Trophoblast cell (in vitro differentiated cells and primary cell): ENCODE results near the gene CASP1.
"Not testable (repeated sequence)": the region's sequence is repeated elsewhere in the genome, so short reads cannot be mapped to it uniquely, and the experiment has no call there.

Experiments
- DNase-seq, 2 donors: peaks; one replicate each; pipeline ENCODE4 v3.0.0-alpha.2; 2016
- H2AFZ ChIP-seq: 2 replicates; pipeline ENCODE4 v1.6.1; 2013; ENCODE audit warnings: low read length, moderate library complexity, mild to moderate bottlenecking; ENCODE audit not compliant: insufficient read depth, poor library complexity
- H2AK5ac ChIP-seq: 2 replicates; pipeline ENCODE4 v1.6.1; 2013; ENCODE audit warnings: mild to moderate bottlenecking, low read length
- H2BK120ac ChIP-seq: 2 replicates; pipeline ENCODE4 v1.6.1; 2013; ENCODE audit warnings: low read length, mild to moderate bottlenecking, moderate library complexity; ENCODE audit not compliant: insufficient read depth, poor library complexity
- H2BK12ac ChIP-seq: 2 replicates; pipeline ENCODE4 v1.6.1; 2013; ENCODE audit warnings: mild to moderate bottlenecking, low read length, moderate library complexity
- H2BK5ac ChIP-seq: 2 replicates; pipeline ENCODE4 v1.6.1; 2013; ENCODE audit warnings: low read length, low read depth, moderate library complexity, mild to moderate bottlenecking; ENCODE audit not compliant: poor library complexity
- H3K14ac ChIP-seq: 2 replicates; pipeline ENCODE4 v1.6.1; 2013; ENCODE audit warnings: mild to moderate bottlenecking, low read length
- H3K18ac ChIP-seq: 2 replicates; pipeline ENCODE4 v1.6.1; 2013; ENCODE audit warnings: mild to moderate bottlenecking, low read length
- H3K23ac ChIP-seq: 2 replicates; pipeline ENCODE4 v1.6.1; 2013; ENCODE audit warnings: low read length
- H3K27ac ChIP-seq: 2 replicates; pipeline ENCODE4 v1.5.1; 2013; ENCODE audit warnings: low read depth, mild to moderate bottlenecking, inconsistent platforms, low read length, moderate library complexity
- H3K27me3 ChIP-seq: 2 replicates; pipeline ENCODE4 v1.6.1; 2013; ENCODE audit warnings: inconsistent platforms, mild to moderate bottlenecking, low read length, moderate library complexity; ENCODE audit not compliant: insufficient read depth
- H3K36me3 ChIP-seq, 2 experiments: 1 replicate in 1 of 2; 2 replicates in 1 of 2; pipeline ENCODE4 v1.6.1; 2013; ENCODE audit warnings: low read length in 2 of 2, mild to moderate bottlenecking in 2 of 2, moderate library complexity in 1 of 2; ENCODE audit not compliant: insufficient read depth in 2 of 2, control insufficient read depth in 1 of 2
- H3K4ac ChIP-seq: 2 replicates; pipeline ENCODE4 v1.6.1; 2013; ENCODE audit warnings: low read depth, mild to moderate bottlenecking, low read length, moderate library complexity
- H3K4me1 ChIP-seq, 2 experiments: 1 replicate in 1 of 2; 2 replicates in 1 of 2; pipeline ENCODE4 v1.6.1; 2013; ENCODE audit warnings: low read length in 2 of 2, mild to moderate bottlenecking in 2 of 2, moderate library complexity in 1 of 2; ENCODE audit not compliant: insufficient read depth in 2 of 2, control insufficient read depth in 1 of 2
- H3K4me2 ChIP-seq: 2 replicates; pipeline ENCODE4 v1.6.1; 2013; ENCODE audit warnings: inconsistent platforms, mild to moderate bottlenecking, low read length, moderate library complexity
- H3K4me3 ChIP-seq: 2 replicates; pipeline ENCODE4 v1.5.1; 2013; ENCODE audit warnings: mild to moderate bottlenecking, low read depth, low read length, inconsistent platforms
- H3K79me1 ChIP-seq: one replicate; pipeline ENCODE4 v1.6.1; 2013; ENCODE audit warnings: low read length
- H3K79me2 ChIP-seq: 2 replicates; pipeline ENCODE4 v1.6.1; 2013; ENCODE audit warnings: low read length, mild to moderate bottlenecking; ENCODE audit not compliant: control insufficient read depth, insufficient read depth, poor library complexity
- H3K9ac ChIP-seq: 2 replicates; pipeline ENCODE4 v1.6.1; 2013; ENCODE audit warnings: mild to moderate bottlenecking, low read length
- H3K9me3 ChIP-seq: 2 replicates; pipeline ENCODE4 v1.6.1; 2013; ENCODE audit warnings: low read depth, mild to moderate bottlenecking, control low read depth, inconsistent platforms, low read length; ENCODE audit not compliant: insufficient read depth
- H4K12ac ChIP-seq: 2 replicates; pipeline ENCODE4 v1.6.1; 2013; ENCODE audit warnings: low read depth, mild to moderate bottlenecking, low read length, moderate library complexity
- H4K8ac ChIP-seq: 2 replicates; pipeline ENCODE4 v1.6.1; 2013; ENCODE audit warnings: low read depth, mild to moderate bottlenecking, low read length, moderate library complexity
- H4K91ac ChIP-seq: one replicate; pipeline ENCODE4 v1.6.1; 2013; ENCODE audit warnings: low read depth, mild to moderate bottlenecking, low read length, moderate library complexity
- WGBS: extraction: QIAGEN DNeasy Blood & Tissue Kit; methylation state at CpG from one replicate; pipeline ENCODE4 v1.1.7; 2013; ENCODE audit warnings: missing lambda C conversion rate; ENCODE audit not compliant: insufficient read length, insufficient coverage; ENCODE audit errors: extremely low coverage; 5-methylcytosine and 5-hydroxymethylcytosine counted together

CASP1 gene

DNA sequence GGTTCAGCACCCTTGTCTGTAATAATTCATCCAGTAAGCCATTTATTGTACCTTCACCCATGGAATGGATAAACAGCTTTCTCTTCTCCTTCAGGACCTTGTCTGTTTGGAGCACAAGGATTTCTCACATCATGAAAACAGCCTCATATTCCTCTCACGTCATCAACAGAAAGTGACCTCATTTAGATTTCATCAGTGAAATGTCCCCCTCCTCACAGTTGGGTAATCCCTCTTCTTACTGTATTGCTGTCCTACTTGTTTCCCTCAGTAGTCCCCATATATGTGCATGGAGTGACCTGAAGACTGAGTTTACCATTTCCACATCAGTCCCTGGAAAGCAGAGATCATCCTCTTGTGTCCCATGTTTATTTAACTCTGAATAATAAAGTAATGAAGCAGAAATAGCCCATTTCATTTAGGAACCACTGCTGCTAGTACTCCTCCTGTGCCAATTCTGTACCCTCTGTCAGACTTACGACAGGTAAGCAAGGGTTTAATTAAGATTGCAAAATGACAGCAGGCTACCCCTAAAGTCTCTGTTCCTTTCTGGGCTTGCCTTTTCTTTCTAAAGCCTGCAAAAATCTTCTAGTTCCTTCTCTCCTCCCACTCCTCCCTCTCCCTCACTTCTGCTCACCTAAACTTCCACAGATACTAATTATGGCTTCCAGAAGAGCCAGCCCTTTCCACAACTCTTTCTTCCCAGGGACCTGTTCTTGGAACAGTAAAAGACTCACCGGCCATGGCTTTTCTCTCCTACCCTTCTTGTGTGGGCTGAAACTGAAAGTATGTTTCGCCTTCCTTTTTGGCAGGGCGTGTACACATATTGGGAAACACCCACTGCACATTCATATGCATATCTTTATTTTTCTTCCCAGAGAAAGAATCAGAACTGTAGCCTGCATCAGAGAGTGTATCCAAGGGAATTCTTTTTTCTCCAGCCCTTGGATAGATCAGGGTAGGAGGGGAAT is 9.9 kb upstream of the CASP1 start, which contains the start of gene CARD16:
TSS of gene CARD16 (minus strand) at position 779 of the 968 bp plus-strand sequence. CDS start at position 741, 38 bp downstream.
- H3K4ac ChIP-seq, H3K9ac ChIP-seq, H3K4me1 ChIP-seq, H2AK5ac ChIP-seq, H3K14ac ChIP-seq, H3K27me3 ChIP-seq, H3K79me2 ChIP-seq, H3K23ac ChIP-seq, H3K36me3 ChIP-seq, H3K9me3 ChIP-seq, H4K91ac ChIP-seq, H3K4me2 ChIP-seq, H4K8ac ChIP-seq, H3K4me3 ChIP-seq, H3K27ac ChIP-seq, H3K18ac ChIP-seq, H2AFZ ChIP-seq, H3K79me1 ChIP-seq: not testable (repeated sequence)
- Histone ChIP-seq H2BK120ac (peak within 1 kb of the TSS; percentile 60), H2BK12ac (peak within 1 kb of the TSS; percentile 49), H2BK5ac (peak within 1 kb of the TSS; percentile 40), H4K12ac (peak within 1 kb of the TSS; percentile 43)
- peak; percentile 8 to 40 for DNase-seq
- WGBS = no CpG with 5 or more reads among the region's 5 CpGs

DNA sequence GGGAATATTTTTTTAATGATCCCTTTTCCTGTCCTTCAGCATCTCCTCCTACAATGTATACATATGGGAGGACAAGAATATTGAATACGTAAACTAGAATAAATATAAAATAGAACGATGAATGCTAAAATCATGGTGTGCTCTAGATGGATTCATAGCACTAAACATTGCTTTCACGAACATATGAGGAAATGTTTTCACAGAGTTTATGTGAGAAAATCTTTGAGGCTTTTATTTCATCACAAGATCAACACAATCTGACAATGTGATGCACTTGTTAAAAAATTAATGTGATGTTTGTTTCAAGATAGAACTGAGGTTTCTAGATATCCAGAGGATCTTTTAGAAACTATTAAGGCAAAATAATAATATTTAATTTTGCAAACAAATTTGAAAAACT is 7.2 kb upstream of the CASP1 start:
- H2AK5ac ChIP-seq = no peak overlapping the region
- no peak for DNase-seq
- no peaks in the 10 kb centered on the region for H3K79me1 ChIP-seq
- no peaks in the 10 kb centered on the region for H3K27me3 ChIP-seq
- H3K79me2 ChIP-seq = no peaks in the 10 kb centered on the region
- H3K9ac ChIP-seq = no peak overlapping the region
- H3K14ac ChIP-seq = no peak overlapping the region
- H4K91ac ChIP-seq = no peak overlapping the region
- peaks cover 0 to 2% of the 10 kb centered on the region in 2 experiments for H3K4me1 ChIP-seq
- H4K8ac ChIP-seq = no peak overlapping the region
- H3K4me2 ChIP-seq = no peak overlapping the region
- H3K4me3 ChIP-seq = no peak overlapping the region
- H2BK120ac ChIP-seq = no peak overlapping the region
- no peak overlapping the region for H2BK5ac ChIP-seq
- H3K4ac ChIP-seq = no peak overlapping the region
- H3K27ac ChIP-seq = no peak overlapping the region
- WGBS = no CpG with 5 or more reads among the region's 3 CpGs
- peaks cover 0 to 1% of the 10 kb centered on the region in 2 experiments for H3K36me3 ChIP-seq
- H2BK12ac ChIP-seq = no peak overlapping the region
- H3K9me3 ChIP-seq = no peaks in the 10 kb centered on the region
- no peak overlapping the region for H2AFZ ChIP-seq
- no peak overlapping the region for H3K23ac ChIP-seq
- H4K12ac ChIP-seq = no peak overlapping the region
- no peak overlapping the region for H3K18ac ChIP-seq

DNA sequence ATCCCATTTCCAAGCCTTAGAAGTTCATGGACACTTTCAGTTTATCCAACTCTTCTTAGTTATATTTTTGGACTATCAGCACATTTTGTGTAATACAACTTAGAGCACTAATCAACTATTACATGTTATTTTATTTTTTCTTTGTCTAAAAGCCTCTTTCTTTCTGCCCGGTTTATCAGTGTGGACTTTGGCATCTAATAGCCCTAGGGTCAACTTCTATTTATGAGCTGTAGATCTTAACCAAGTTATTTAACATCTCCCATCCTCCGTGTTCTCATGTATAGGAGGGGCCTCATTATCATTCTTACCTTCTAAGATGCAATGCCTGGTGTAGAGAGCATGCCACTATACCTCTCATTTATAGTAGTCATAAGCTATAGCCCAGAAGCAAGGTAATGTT is 5.8 kb upstream of the CASP1 start:
- H3K4me3 ChIP-seq = no peak overlapping the region
- H3K9me3 ChIP-seq = no peaks in the 10 kb centered on the region
- H3K27ac ChIP-seq = no peak overlapping the region
- no peak overlapping the region for H3K23ac ChIP-seq
- H3K4me1 ChIP-seq = peaks cover 0 to 2% of the 10 kb centered on the region in 2 experiments
- H4K91ac ChIP-seq = no peak overlapping the region
- no peak overlapping the region for H3K4me2 ChIP-seq
- no peak overlapping the region for H3K18ac ChIP-seq
- no peaks in the 10 kb centered on the region for H3K79me1 ChIP-seq
- no peak overlapping the region for H2BK12ac ChIP-seq
- H3K9ac ChIP-seq = no peak overlapping the region
- H3K36me3 ChIP-seq = no peaks in the 10 kb centered on the region
- no peak for DNase-seq
- no peak overlapping the region for H2BK120ac ChIP-seq
- H2AFZ ChIP-seq = no peak overlapping the region
- H4K12ac ChIP-seq = no peak overlapping the region
- no peak overlapping the region for H2AK5ac ChIP-seq
- H4K8ac ChIP-seq = no peak overlapping the region
- H3K79me2 ChIP-seq = no peaks in the 10 kb centered on the region
- WGBS = no CpG with 5 or more reads among the region's 2 CpGs
- H2BK5ac ChIP-seq = no peak overlapping the region
- H3K14ac ChIP-seq = no peak overlapping the region
- no peaks in the 10 kb centered on the region for H3K27me3 ChIP-seq
- no peak overlapping the region for H3K4ac ChIP-seq

DNA sequence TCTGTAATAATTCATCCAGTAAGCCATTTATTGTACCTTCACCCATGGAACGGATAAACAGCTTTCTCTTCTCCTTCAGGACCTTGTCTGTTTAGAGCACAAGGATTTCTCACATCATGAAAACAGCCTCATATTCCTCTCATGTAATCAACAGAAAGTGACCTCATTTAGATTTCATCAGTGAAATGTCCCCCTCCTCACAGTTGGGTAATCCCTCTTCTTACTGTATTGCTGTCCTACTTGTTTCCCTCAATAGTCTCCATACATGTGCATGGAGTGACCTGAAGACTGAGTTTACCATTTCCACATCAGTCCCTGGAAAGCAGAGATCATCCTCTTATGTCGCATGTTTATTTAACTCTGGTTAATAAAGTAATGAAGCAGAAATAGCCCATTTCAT is 556 bp downstream of the CASP1 start:
- not testable (repeated sequence) for H3K79me2 ChIP-seq

More for the DNA sequence above, 556 bp downstream of the CASP1 start:
- H2BK12ac ChIP-seq, H4K8ac ChIP-seq, H3K27ac ChIP-seq, H2BK5ac ChIP-seq, H4K12ac ChIP-seq, H3K23ac ChIP-seq, H3K79me1 ChIP-seq, H2AFZ ChIP-seq, H3K4me3 ChIP-seq, H3K27me3 ChIP-seq, H3K9ac ChIP-seq, H3K36me3 ChIP-seq, H3K18ac ChIP-seq, H3K4me1 ChIP-seq, H3K4ac ChIP-seq, H4K91ac ChIP-seq, H2BK120ac ChIP-seq, H3K9me3 ChIP-seq, H3K4me2 ChIP-seq, H2AK5ac ChIP-seq, DNase-seq, H3K14ac ChIP-seq: not testable (repeated sequence)
- no CpG with 5 or more reads among the region's 2 CpGs for WGBS
